Measurements from ENCODE around the gene C5orf34.

The C5orf34 gene

GRCh38 chr5:43543434-43543833 is 28.5 kb upstream of the C5orf34 start:
- Histone ChIP-seq H3K4me1 (ENCODE audit: low read length) (no peaks in the 10 kb centered on the region), H3K79me2 (ENCODE audit: low read length) (peaks cover 5% of the 10 kb centered on the region; the same call in 1 of the 2 replicates), H3F3A (ENCODE audit: insufficient read depth, low read length) (no peaks in the 10 kb centered on the region), H3K4me3 (ENCODE audit: low read length) (no peak overlapping the region), H3K4me2 (ENCODE audit: low read depth, low read length) (no peak overlapping the region), H3K9me2 (replicated peaks; ENCODE audit: insufficient read depth, low read length) (no peaks in the 10 kb centered on the region), H2AFZ (ENCODE audit: low read length) (no peak overlapping the region), H3K36me3 (replicated peaks; ENCODE audit: insufficient read depth, low read length) (peaks cover 3% of the 10 kb centered on the region; the same call in 1 of the 2 replicates), H3K27ac (ENCODE audit: low read length) (no peak overlapping the region), H3K27me3 (replicated peaks; ENCODE audit: insufficient read depth, low read length) (no peaks in the 10 kb centered on the region), H3K9ac (ENCODE audit: low read length) (no peak overlapping the region), H4K20me1 (ENCODE audit: insufficient read depth, low read length) (no peaks in the 10 kb centered on the region), H3K9me3 (replicated peaks; ENCODE audit: insufficient read depth, low read length) (no peaks in the 10 kb centered on the region)
- TF ChIP-seq EZH2 (optimal IDR thresholded peaks at IDR 0.05; ENCODE audit: low read depth, low read length): no peak
- no peak for TF ChIP-seq EZH2phosphoT487 (IDR thresholded peaks at IDR 0.05; ENCODE audit: low read length)
- TF ChIP-seq CTCF (IDR thresholded peaks at IDR 0.05; ENCODE audit: low read length): no peak
- DNase-seq: no peak

- Histone ChIP-seq H3K27ac (ENCODE audit: low read length) (no peak overlapping the region), H3K4me3 (ENCODE audit: low read length) (no peak overlapping the region), H3K9me2 (replicated peaks; ENCODE audit: insufficient read depth, low read length) (no peaks in the 10 kb centered on the region), H3F3A (ENCODE audit: insufficient read depth, low read length) (no peaks in the 10 kb centered on the region), H3K9ac (ENCODE audit: low read length) (no peak overlapping the region), H3K9me3 (replicated peaks; ENCODE audit: insufficient read depth, low read length) (no peaks in the 10 kb centered on the region), H3K4me1 (ENCODE audit: low read length) (no peaks in the 10 kb centered on the region), H2AFZ (ENCODE audit: low read length) (no peak overlapping the region), H3K79me2 (ENCODE audit: low read length) (no peaks in the 10 kb centered on the region), H3K27me3 (replicated peaks; ENCODE audit: insufficient read depth, low read length) (no peaks in the 10 kb centered on the region), H3K36me3 (replicated peaks; ENCODE audit: insufficient read depth, low read length) (peaks cover 3% of the 10 kb centered on the region; the same call in 1 of the 2 replicates), H3K4me2 (ENCODE audit: low read depth, low read length) (no peak overlapping the region), H4K20me1 (ENCODE audit: insufficient read depth, low read length) (no peaks in the 10 kb centered on the region)
- TF ChIP-seq EZH2phosphoT487 (IDR thresholded peaks at IDR 0.05; ENCODE audit: low read length): no peak
- TF ChIP-seq EZH2 (optimal IDR thresholded peaks at IDR 0.05; ENCODE audit: low read depth, low read length): no peak
- no peak for TF ChIP-seq CTCF (IDR thresholded peaks at IDR 0.05; ENCODE audit: low read length)
- DNase-seq: no peak
Measured at GRCh38 chr5:43540746-43541145, 25.8 kb upstream of the C5orf34 start.

GRCh38 chr5:43536972-43537371 is 22.0 kb upstream of the C5orf34 start:
- no peak overlapping the region for H3K4me3 ChIP-seq (ENCODE audit: low read length)
- no peak for TF ChIP-seq CTCF (IDR thresholded peaks at IDR 0.05; ENCODE audit: low read length)
- TF ChIP-seq EZH2 (optimal IDR thresholded peaks at IDR 0.05; ENCODE audit: low read depth, low read length): no peak
- TF ChIP-seq EZH2phosphoT487 (IDR thresholded peaks at IDR 0.05; ENCODE audit: low read length): no peak
- no peak for DNase-seq
- H3K9me3 ChIP-seq (replicated peaks; ENCODE audit: insufficient read depth, low read length): no peaks in the 10 kb centered on the region
- H3K27ac ChIP-seq (ENCODE audit: low read length): no peak overlapping the region
- H3F3A ChIP-seq (ENCODE audit: insufficient read depth, low read length): no peaks in the 10 kb centered on the region
- no peak overlapping the region for H3K4me2 ChIP-seq (ENCODE audit: low read depth, low read length)
- H3K36me3 ChIP-seq (replicated peaks; ENCODE audit: insufficient read depth, low read length): peaks cover 6% of the 10 kb centered on the region; the same call in 1 of the 2 replicates
- H3K9me2 ChIP-seq (replicated peaks; ENCODE audit: insufficient read depth, low read length): no peaks in the 10 kb centered on the region
- no peak overlapping the region for H2AFZ ChIP-seq (ENCODE audit: low read length)
- no peaks in the 10 kb centered on the region for H3K79me2 ChIP-seq (ENCODE audit: low read length)
- no peaks in the 10 kb centered on the region for H3K27me3 ChIP-seq (replicated peaks; ENCODE audit: insufficient read depth, low read length)
- H3K4me1 ChIP-seq (ENCODE audit: low read length): no peaks in the 10 kb centered on the region
- no peaks in the 10 kb centered on the region for H4K20me1 ChIP-seq (ENCODE audit: insufficient read depth, low read length)
- H3K9ac ChIP-seq (ENCODE audit: low read length): no peak overlapping the region
